Measurements from ENCODE around the gene KMT5B. TPM values are rescaled to one million over a fixed set of nuclear protein-coding genes. Genes with fewer than 3 reads are reported as not detected.

The KMT5B gene
- total RNA-seq, 1 experiment from 2014 or later = 43.8 TPM

DNA sequence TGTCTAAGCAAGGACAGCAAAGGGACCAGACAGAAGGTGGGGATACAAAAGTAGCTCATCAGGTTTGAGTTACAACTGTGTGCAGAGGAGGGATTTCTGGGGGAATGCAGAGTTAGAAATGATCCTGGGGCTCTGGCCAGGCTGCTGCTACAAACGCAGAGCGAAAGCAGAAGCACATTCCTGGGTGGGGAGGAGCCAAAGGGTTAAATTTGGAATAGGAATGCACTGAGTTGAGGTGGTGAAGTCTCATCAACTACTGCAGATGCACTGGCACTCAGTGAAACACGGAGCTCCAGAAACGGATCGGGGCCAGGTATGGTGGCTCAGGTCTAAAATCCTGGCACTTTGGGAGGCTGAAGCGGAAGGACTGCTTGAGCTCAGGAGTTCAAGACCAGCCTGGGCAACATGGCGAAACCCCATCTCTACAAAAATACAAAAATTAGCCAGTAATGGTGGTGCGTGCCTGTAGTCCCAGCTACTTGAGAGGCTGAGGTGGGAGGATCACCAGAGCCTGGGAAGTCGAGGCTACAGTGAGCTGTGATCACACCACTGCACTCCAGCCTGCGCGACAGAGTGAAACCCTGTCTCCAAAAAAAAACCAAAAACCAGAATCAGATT lies 95.1 kb downstream of the KMT5B start:
- CTCF ChIA-PET = interaction anchor here (1.2 to 2.5 kb wide), 3 partner anchors 10 to 91 kb away, joined by 3 to 9 read pairs (median 6); no protein-coding TSS in a partner anchor
- Mint-ChIP-seq H3K27ac (peak overlapping the region; percentile 81), H3K9me3 (no peaks in the 10 kb centered on the region), H3K4me3 (peak overlapping the region; percentile 96), H3K27me3 (ENCODE audit: low read depth) (no peaks in the 10 kb centered on the region), H3K4me1 (peaks cover 54% of the 10 kb centered on the region), H3K36me3 (peaks cover 13% of the 10 kb centered on the region)
- TF ChIP-seq, protein P1, sequence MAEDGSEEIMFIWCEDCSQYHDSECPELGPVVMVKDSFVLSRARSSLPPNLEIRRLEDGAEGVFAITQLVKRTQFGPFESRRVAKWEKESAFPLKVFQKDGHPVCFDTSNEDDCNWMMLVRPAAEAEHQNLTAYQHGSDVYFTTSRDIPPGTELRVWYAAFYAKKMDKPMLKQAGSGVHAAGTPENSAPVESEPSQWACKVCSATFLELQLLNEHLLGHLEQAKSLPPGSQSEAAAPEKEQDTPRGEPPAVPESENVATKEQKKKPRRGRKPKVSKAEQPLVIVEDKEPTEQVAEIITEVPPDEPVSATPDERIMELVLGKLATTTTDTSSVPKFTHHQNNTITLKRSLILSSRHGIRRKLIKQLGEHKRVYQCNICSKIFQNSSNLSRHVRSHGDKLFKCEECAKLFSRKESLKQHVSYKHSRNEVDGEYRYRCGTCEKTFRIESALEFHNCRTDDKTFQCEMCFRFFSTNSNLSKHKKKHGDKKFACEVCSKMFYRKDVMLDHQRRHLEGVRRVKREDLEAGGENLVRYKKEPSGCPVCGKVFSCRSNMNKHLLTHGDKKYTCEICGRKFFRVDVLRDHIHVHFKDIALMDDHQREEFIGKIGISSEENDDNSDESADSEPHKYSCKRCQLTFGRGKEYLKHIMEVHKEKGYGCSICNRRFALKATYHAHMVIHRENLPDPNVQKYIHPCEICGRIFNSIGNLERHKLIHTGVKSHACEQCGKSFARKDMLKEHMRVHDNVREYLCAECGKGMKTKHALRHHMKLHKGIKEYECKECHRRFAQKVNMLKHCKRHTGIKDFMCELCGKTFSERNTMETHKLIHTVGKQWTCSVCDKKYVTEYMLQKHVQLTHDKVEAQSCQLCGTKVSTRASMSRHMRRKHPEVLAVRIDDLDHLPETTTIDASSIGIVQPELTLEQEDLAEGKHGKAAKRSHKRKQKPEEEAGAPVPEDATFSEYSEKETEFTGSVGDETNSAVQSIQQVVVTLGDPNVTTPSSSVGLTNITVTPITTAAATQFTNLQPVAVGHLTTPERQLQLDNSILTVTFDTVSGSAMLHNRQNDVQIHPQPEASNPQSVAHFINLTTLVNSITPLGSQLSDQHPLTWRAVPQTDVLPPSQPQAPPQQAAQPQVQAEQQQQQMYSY (CRISPR knock-in tag; IDR thresholded peaks at IDR 0.05) = peak; percentile 96
- TF ChIP-seq ETV6 (CRISPR knock-in tag; IDR thresholded peaks at IDR 0.05) (0 out of 2 replicates have a peak, but pooled peaks have one; percentile 20), GABPB1 (CRISPR knock-in tag; IDR thresholded peaks at IDR 0.05) (no peak)
- ATAC-seq (peak; percentile 3; the same call in 1 of the 2 replicates), DNase-seq (ENCODE audit: low spot score) (peak; percentile 48)
- POLR2A ChIA-PET = interaction anchor here (2.4 kb wide), 1 partner anchor 10 kb away, joined by 14 read pairs; no protein-coding TSS in a partner anchor

DNA sequence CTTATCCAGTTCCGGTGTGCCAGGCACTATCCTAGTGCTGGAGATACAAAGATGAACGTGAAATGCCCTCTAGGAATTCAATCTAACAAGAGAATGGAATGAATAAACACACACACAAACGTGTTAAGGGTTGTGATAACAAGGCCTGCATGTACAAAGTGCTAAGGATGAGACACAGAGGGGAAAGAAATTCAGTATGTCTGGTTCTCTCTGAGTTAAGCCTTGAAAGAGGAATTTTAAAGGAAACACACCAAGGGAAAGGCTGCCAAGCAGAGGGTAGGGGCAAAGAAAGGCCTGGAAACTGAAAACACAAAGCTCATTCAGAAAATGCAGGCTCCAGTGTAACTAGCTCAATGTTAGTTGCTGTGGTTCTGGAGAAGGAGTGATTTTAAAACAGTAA lies 96.1 kb downstream of the KMT5B start:
- TF ChIP-seq IRF2 (CRISPR knock-in tag; IDR thresholded peaks at IDR 0.05; ENCODE audit: borderline replicate concordance, low read depth) = no peak
- TF ChIP-seq JAZF1 (CRISPR knock-in tag; IDR thresholded peaks at IDR 0.05) = no peak
- no peak for TF ChIP-seq CREM (CRISPR knock-in tag; IDR thresholded peaks at IDR 0.05)
- TF ChIP-seq, protein P2, sequence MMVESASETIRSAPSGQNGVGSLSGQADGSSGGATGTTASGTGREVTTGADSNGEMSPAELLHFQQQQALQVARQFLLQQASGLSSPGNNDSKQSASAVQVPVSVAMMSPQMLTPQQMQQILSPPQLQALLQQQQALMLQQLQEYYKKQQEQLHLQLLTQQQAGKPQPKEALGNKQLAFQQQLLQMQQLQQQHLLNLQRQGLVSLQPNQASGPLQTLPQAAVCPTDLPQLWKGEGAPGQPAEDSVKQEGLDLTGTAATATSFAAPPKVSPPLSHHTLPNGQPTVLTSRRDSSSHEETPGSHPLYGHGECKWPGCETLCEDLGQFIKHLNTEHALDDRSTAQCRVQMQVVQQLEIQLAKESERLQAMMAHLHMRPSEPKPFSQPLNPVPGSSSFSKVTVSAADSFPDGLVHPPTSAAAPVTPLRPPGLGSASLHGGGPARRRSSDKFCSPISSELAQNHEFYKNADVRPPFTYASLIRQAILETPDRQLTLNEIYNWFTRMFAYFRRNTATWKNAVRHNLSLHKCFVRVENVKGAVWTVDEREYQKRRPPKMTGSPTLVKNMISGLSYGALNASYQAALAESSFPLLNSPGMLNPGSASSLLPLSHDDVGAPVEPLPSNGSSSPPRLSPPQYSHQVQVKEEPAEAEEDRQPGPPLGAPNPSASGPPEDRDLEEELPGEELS (CRISPR knock-in tag; IDR thresholded peaks at IDR 0.05) = no peak
- TF ChIP-seq ZNF671 (CRISPR knock-in tag; IDR thresholded peaks at IDR 0.05) = no peak
- Mint-ChIP-seq H3K4me3 (peak overlapping the region; percentile 39; the same call in 1 of the 2 replicates), H3K27ac (peak overlapping the region; percentile 90), H3K36me3 (peaks cover 17% of the 10 kb centered on the region), H3K27me3 (ENCODE audit: low read depth) (no peaks in the 10 kb centered on the region), H3K9me3 (no peaks in the 10 kb centered on the region), H3K4me1 (peaks cover 47% of the 10 kb centered on the region)
- ChIA-PET CTCF (interaction anchor here (2.5 kb wide), 1 partner anchor 92 kb away, joined by 9 read pairs; no protein-coding TSS in a partner anchor), POLR2A (interaction anchor here (2.4 kb wide), 1 partner anchor 11 kb away, joined by 14 read pairs; no protein-coding TSS in a partner anchor)
- ATAC-seq (no peak), DNase-seq (ENCODE audit: low spot score) (no peak)

DNA sequence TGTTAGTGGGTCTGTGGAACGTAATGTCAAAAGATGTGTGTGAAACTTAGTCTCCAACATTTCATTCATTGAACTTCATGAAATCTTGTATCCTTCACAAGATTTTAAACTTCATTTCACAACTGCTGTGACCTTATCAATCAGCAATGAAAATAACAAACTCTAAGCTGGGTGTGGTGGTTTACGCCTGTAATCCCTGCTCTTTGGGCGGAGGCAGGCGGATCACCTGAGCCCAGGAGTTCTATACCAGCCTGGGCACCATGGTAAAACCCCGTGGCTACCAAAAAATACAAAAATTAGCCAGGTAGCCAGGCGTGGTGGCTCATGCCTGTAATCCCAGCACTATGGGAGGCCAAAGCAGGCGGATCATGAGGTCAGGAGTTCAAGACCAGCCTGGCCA lies 97.0 kb downstream of the KMT5B start:
- H3K4me3 Mint-ChIP-seq = no peak overlapping the region
- POLR2A ChIA-PET = no interaction called here
- CTCF ChIA-PET = no interaction called here
- H3K36me3 Mint-ChIP-seq = peaks cover 20% of the 10 kb centered on the region
- H3K9me3 Mint-ChIP-seq = no peaks in the 10 kb centered on the region
- H3K4me1 Mint-ChIP-seq = peaks cover 47% of the 10 kb centered on the region
- no peaks in the 10 kb centered on the region for H3K27me3 Mint-ChIP-seq (ENCODE audit: low read depth)
- no peak for DNase-seq (ENCODE audit: low spot score)
- peak overlapping the region; percentile 53; the same call in 1 of the 2 replicates for H3K27ac Mint-ChIP-seq
- no peak for ATAC-seq
- TF ChIP-seq ZNF232 (CRISPR knock-in tag; IDR thresholded peaks at IDR 0.05) = no peak
- no peak for TF ChIP-seq ZNF219 (CRISPR knock-in tag; IDR thresholded peaks at IDR 0.05; ENCODE audit: borderline replicate concordance)
- TF ChIP-seq, protein P3, sequence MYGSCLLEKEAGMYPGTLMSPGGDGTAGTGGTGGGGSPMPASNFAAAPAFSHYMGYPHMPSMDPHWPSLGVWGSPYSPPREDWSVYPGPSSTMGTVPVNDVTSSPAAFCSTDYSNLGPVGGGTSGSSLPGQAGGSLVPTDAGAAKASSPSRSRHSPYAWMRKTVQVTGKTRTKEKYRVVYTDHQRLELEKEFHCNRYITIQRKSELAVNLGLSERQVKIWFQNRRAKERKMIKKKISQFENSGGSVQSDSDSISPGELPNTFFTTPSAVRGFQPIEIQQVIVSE (CRISPR knock-in tag; IDR thresholded peaks at IDR 0.05; ENCODE audit: borderline replicate concordance) = no peak
- no peak for TF ChIP-seq SOX15 (CRISPR knock-in tag; IDR thresholded peaks at IDR 0.05)
- no peak for TF ChIP-seq GTF2I (CRISPR knock-in tag; conservative IDR thresholded peaks at IDR 0.05)
- TF ChIP-seq, protein P4, sequence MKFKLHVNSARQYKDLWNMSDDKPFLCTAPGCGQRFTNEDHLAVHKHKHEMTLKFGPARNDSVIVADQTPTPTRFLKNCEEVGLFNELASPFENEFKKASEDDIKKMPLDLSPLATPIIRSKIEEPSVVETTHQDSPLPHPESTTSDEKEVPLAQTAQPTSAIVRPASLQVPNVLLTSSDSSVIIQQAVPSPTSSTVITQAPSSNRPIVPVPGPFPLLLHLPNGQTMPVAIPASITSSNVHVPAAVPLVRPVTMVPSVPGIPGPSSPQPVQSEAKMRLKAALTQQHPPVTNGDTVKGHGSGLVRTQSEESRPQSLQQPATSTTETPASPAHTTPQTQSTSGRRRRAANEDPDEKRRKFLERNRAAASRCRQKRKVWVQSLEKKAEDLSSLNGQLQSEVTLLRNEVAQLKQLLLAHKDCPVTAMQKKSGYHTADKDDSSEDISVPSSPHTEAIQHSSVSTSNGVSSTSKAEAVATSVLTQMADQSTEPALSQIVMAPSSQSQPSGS (CRISPR knock-in tag; IDR thresholded peaks at IDR 0.05; ENCODE audit: borderline replicate concordance, low read depth) = no peak
- TF ChIP-seq, protein P5, sequence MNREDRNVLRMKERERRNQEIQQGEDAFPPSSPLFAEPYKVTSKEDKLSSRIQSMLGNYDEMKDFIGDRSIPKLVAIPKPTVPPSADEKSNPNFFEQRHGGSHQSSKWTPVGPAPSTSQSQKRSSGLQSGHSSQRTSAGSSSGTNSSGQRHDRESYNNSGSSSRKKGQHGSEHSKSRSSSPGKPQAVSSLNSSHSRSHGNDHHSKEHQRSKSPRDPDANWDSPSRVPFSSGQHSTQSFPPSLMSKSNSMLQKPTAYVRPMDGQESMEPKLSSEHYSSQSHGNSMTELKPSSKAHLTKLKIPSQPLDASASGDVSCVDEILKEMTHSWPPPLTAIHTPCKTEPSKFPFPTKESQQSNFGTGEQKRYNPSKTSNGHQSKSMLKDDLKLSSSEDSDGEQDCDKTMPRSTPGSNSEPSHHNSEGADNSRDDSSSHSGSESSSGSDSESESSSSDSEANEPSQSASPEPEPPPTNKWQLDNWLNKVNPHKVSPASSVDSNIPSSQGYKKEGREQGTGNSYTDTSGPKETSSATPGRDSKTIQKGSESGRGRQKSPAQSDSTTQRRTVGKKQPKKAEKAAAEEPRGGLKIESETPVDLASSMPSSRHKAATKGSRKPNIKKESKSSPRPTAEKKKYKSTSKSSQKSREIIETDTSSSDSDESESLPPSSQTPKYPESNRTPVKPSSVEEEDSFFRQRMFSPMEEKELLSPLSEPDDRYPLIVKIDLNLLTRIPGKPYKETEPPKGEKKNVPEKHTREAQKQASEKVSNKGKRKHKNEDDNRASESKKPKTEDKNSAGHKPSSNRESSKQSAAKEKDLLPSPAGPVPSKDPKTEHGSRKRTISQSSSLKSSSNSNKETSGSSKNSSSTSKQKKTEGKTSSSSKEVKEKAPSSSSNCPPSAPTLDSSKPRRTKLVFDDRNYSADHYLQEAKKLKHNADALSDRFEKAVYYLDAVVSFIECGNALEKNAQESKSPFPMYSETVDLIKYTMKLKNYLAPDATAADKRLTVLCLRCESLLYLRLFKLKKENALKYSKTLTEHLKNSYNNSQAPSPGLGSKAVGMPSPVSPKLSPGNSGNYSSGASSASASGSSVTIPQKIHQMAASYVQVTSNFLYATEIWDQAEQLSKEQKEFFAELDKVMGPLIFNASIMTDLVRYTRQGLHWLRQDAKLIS (CRISPR knock-in tag; IDR thresholded peaks at IDR 0.05; ENCODE audit: borderline replicate concordance) = no peak
- TF ChIP-seq ETV6 (CRISPR knock-in tag; IDR thresholded peaks at IDR 0.05) = no peak
- no peak for TF ChIP-seq JAZF1 (CRISPR knock-in tag; IDR thresholded peaks at IDR 0.05)
- TF ChIP-seq JUN (CRISPR knock-in tag; IDR thresholded peaks at IDR 0.05) = no peak
- TF ChIP-seq NR3C1 (CRISPR knock-in tag; conservative IDR thresholded peaks at IDR 0.05; ENCODE audit: low read depth) = no peak
- TF ChIP-seq, protein P6, sequence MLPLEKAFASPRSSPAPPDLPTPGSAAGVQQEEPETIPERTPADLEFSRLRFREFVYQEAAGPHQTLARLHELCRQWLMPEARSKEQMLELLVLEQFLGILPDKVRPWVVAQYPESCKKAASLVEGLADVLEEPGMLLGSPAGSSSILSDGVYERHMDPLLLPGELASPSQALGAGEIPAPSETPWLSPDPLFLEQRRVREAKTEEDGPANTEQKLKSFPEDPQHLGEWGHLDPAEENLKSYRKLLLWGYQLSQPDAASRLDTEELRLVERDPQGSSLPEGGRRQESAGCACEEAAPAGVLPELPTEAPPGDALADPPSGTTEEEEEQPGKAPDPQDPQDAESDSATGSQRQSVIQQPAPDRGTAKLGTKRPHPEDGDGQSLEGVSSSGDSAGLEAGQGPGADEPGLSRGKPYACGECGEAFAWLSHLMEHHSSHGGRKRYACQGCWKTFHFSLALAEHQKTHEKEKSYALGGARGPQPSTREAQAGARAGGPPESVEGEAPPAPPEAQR (CRISPR knock-in tag; IDR thresholded peaks at IDR 0.05) = no peak
